Measurements from ENCODE around the gene ACP1. TPM values are rescaled to one million over a fixed set of nuclear protein-coding genes. Genes with fewer than 3 reads are reported as not detected.

The ACP1 gene
- total and polyA plus RNA-seq, 2 of the 8 experiments (the other 6 are each of a cell fraction or from before 2014, with no cell fraction given): 115 to 155 TPM

- Histone ChIP-seq H2AK5ac (ENCODE audit: low read depth, low read length) (no peak overlapping the region), H2BK12ac (ENCODE audit: low read depth, low read length) (no peak overlapping the region), H3K18ac (ENCODE audit: extremely low read depth, low read length) (no peak overlapping the region), H3K23ac (ENCODE audit: insufficient read length) (no peak overlapping the region), H4K8ac (ENCODE audit: extremely low read depth, insufficient read depth, low read length) (no peak overlapping the region), H3K9me3 (ENCODE audit: insufficient read depth in 2 of 2, low read depth in 1 of 2, low read length in 1 of 2) (no peaks in the 10 kb centered on the region), H2BK20ac (ENCODE audit: low read length) (no peak overlapping the region), H3K79me2 (ENCODE audit: control insufficient read depth in 1 of 2, insufficient read depth in 2 of 2, low read length in 2 of 2) (peaks cover 49 to 98% of the 10 kb centered on the region in 2 experiments), H3K9ac (replicated peaks in 1 of 4; ENCODE audit: extremely low read depth in 1 of 4, low read depth in 3 of 4, low read length in 3 of 4) (no peak overlapping the region), H4K91ac (replicated peaks; ENCODE audit: insufficient read length, low read length) (no peak overlapping the region), H3K79me1 (ENCODE audit: low read depth, low read length) (peaks cover 14% of the 10 kb centered on the region), H3K27ac (ENCODE audit: low read depth, low read length) (no peak overlapping the region), H2BK120ac (replicated peaks; ENCODE audit: low read depth, low read length) (no peak overlapping the region), H2BK5ac (ENCODE audit: low read depth, low read length) (no peak overlapping the region), H2AFZ (ENCODE audit: low read length) (no peak overlapping the region), H4K20me1 (replicated peaks in 1 of 2; ENCODE audit: control insufficient read depth in 1 of 2, insufficient read depth in 2 of 2, low read length in 2 of 2) (peaks cover 23 to 42% of the 10 kb centered on the region in 2 experiments), H3K4me1 (replicated peaks in 1 of 4; ENCODE audit: control insufficient read depth in 3 of 4, insufficient read depth in 4 of 4, low read length in 3 of 4) (peaks cover 0 to 3% (median 1%) of the 10 kb centered on the region in 4 experiments; a peak in 4 of 7 replicates), H3K14ac (ENCODE audit: insufficient read length) (no peak overlapping the region), H3K4me3 (ENCODE audit: extremely low read depth in 1 of 4, insufficient read depth in 2 of 4, low read depth in 3 of 4, low read length in 4 of 4) (no peak overlapping the region), H2BK15ac (ENCODE audit: low read length) (no peak overlapping the region), H3K27me3 (replicated peaks in 1 of 4; ENCODE audit: control insufficient read depth in 3 of 4, extremely low read depth in 1 of 4, insufficient read depth in 3 of 4, low read length in 3 of 4) (no peaks in the 10 kb centered on the region), H3K36me3 (ENCODE audit: control insufficient read depth in 2 of 4, insufficient read depth in 4 of 4, low read length in 3 of 4) (peaks cover 2 to 18% (median 6%) of the 10 kb centered on the region in 4 experiments; a peak in 5 of 8 replicates), H3K23me2 (ENCODE audit: low read depth, low read length) (no peaks in the 10 kb centered on the region; the same call in 1 of the 2 replicates), H4K5ac (ENCODE audit: insufficient read length, low read depth, low read length) (no peak overlapping the region), H3K56ac (replicated peaks; ENCODE audit: insufficient read length, low read depth, low read length) (no peak overlapping the region), H3K4me2 (ENCODE audit: insufficient read depth in 1 of 2, low read depth in 2 of 2, low read length in 2 of 2) (no peak overlapping the region), H3K4ac (replicated peaks; ENCODE audit: insufficient read length, low read depth, low read length) (no peak overlapping the region)
- WGBS, 2 experiments (ENCODE audit: extremely low coverage in 1 of 2, insufficient coverage in 1 of 2, insufficient read length in 1 of 2, insufficient replicate concordance in 2 of 2, low coverage in 1 of 2, low lambda C conversion rate in 2 of 2, missing lambda C conversion rate in 1 of 2): 66% methylated on average over 4 of the region's 4 CpGs; no CpG with 5 or more reads in 1 of the 2 experiments
- no peak for TF ChIP-seq BACH1 (IDR thresholded peaks at IDR 0.05; ENCODE audit: low read length)
- ChIA-PET POLR2A (ENCODE audit: partially characterized antibody) (interaction anchor here (0.6 to 1.3 kb wide), 2 partner anchors 16 to 199 kb away, joined by 3 read pairs; no protein-coding TSS in a partner anchor), CTCF (ENCODE audit: partially characterized antibody) (no interaction called here)
- no peak for DNase-seq (ENCODE audit: low read depth in 1 of 2, low spot score in 2 of 2)
- no peak for FAIRE-seq
Observed at GRCh38 chr2:269356-270030, 4.7 kb downstream of the ACP1 start.

All from H1 (cell line).